ENCODE measurements around the gene PKP4. TPM values are rescaled to one million over a fixed set of nuclear protein-coding genes. Genes with fewer than 3 reads are reported as not detected.

PKP4 gene
- total and polyA plus RNA-seq, 9 of the 15 experiments (the other 6 are each of a cell fraction or from before 2014, with no cell fraction given): 24.6 to 99.1 (median 74.0) TPM

DNA sequence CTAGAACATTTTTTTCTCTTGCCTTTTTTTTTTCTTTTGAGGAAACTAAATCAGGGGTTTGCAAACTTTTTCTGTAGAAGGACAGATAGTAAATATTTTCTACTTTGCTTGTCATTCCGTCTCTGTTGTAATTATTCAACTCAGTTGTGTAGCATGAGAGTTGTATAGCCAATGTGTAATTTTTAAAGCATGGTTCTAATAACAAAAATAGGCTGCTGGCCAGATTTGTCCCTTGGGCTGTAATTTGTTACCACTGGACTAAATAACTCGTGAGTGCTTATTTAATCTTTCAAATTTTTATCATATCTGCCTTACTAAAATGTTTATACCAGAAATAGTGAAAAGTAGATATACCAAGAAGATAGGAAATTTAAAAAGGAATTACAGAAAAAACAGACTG is 43.2 kb upstream of the PKP4 start (continued):
- TF ChIP-seq SAP30 (IDR thresholded peaks at IDR 0.05; ENCODE audit: borderline replicate concordance, insufficient read depth, low read depth, low read length, poor library complexity, severe bottlenecking) (no peak), SRF (CRISPR knock-in tag; IDR thresholded peaks at IDR 0.05) (no peak)

DNA sequence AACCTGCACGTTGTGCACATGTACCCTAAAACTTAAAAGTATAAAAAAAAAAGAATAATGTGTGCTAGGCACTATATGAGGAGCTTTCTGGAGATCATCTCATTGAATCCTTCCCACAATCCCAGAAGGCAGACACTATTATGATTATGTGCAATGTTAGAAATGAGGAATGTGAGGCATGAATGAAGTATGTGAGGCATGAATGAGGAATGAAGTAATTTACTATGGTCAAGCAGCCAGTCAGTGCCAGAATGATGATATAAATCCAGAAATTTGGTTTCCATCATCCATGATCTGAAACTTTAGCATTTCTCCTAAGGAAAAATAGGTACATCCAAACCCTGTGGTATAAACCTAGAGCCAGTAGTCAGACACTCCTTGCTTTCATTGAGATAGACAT is 42.2 kb upstream of the PKP4 start:
- Histone ChIP-seq H2AFZ (ENCODE audit: low read depth, low read length) (no peak overlapping the region), H3K9ac (ENCODE audit: insufficient read depth in 1 of 2, low read depth in 2 of 2, low read length in 2 of 2) (no peak overlapping the region), H3K27me3 (ENCODE audit: control insufficient read depth in 2 of 2, insufficient read depth in 2 of 2, low read length in 2 of 2) (no peaks in the 10 kb centered on the region), H3K9me3 (replicated peaks; ENCODE audit: control insufficient read depth, insufficient read depth, low read depth, low read length) (no peaks in the 10 kb centered on the region), H3K36me3 (ENCODE audit: control insufficient read depth, insufficient read depth, low read length) (no peaks in the 10 kb centered on the region), H4K20me1 (replicated peaks; ENCODE audit: control insufficient read depth, insufficient read depth, low read length) (no peaks in the 10 kb centered on the region), H3K4me3 (no peak overlapping the region), H3K9me1 (ENCODE audit: control insufficient read depth, insufficient read depth, low read length) (no peaks in the 10 kb centered on the region), H3K4me2 (ENCODE audit: insufficient read depth, low read length) (no peak overlapping the region), H3K27ac (ENCODE audit: extremely low read depth, low read depth, low read length) (no peak overlapping the region), H3K4me1 (replicated peaks in 1 of 2; ENCODE audit: control insufficient read depth in 2 of 2, insufficient read depth in 2 of 2, low read length in 2 of 2) (no peaks in the 10 kb centered on the region), H3K79me2 (ENCODE audit: control insufficient read depth, insufficient read depth, low read length) (no peaks in the 10 kb centered on the region)
- CTCF ChIA-PET (ENCODE audit: low intra/inter-chr PET ratio): no interaction called here
- WGBS (ENCODE audit: insufficient coverage, low coverage, missing lambda C conversion rate): 0% methylated on average over 1 of the region's 1 CpG
- in situ Hi-C loops (cut with MboI) (no loop called here), intact Hi-C loops (cut with micrococcal nuclease) (no loop called here)
- POLR2A ChIA-PET: no interaction called here
- ATAC-seq: no peak
- FAIRE-seq: no peak
- no TSS peak for BruUV-seq (replicated peaks)
- no peak for DNase-seq (ENCODE audit: extremely low read depth in 1 of 4, low spot score in 3 of 4)
- TF ChIP-seq FOS (IDR thresholded peaks at IDR 0.05; ENCODE audit: extremely low read depth, insufficient read length) (no peak), ZNF184 (CRISPR knock-in tag; IDR thresholded peaks at IDR 0.05) (no peak), PHB2 (IDR thresholded peaks at IDR 0.05; ENCODE audit: low read depth) (no peak), JUNB (CRISPR knock-in tag; conservative IDR thresholded peaks at IDR 0.05) (no peak), ZNF23 (CRISPR knock-in tag; IDR thresholded peaks at IDR 0.05) (no peak), RB1 (IDR thresholded peaks at IDR 0.05; ENCODE audit: low read depth) (no peak), MTA1 (IDR thresholded peaks at IDR 0.05; ENCODE audit: borderline replicate concordance) (no peak), PTRF (tag; IDR thresholded peaks at IDR 0.05) (no peak), MYC (IDR thresholded peaks at IDR 0.05; ENCODE audit: low read depth, low read length) (no peak), MYC (CRISPR knock-in tag; IDR thresholded peaks at IDR 0.05; ENCODE audit: borderline replicate concordance, low read depth) (no peak), HDAC2 (IDR thresholded peaks at IDR 0.05) (no peak)
- TF ChIP-seq, protein P1, sequence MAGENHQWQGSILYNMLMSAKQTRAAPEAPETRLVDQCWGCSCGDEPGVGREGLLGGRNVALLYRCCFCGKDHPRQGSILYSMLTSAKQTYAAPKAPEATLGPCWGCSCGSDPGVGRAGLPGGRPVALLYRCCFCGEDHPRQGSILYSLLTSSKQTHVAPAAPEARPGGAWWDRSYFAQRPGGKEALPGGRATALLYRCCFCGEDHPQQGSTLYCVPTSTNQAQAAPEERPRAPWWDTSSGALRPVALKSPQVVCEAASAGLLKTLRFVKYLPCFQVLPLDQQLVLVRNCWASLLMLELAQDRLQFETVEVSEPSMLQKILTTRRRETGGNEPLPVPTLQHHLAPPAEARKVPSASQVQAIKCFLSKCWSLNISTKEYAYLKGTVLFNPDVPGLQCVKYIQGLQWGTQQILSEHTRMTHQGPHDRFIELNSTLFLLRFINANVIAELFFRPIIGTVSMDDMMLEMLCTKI (IDR thresholded peaks at IDR 0.05; ENCODE audit: partially characterized antibody): no peak
- TF ChIP-seq, protein P2, sequence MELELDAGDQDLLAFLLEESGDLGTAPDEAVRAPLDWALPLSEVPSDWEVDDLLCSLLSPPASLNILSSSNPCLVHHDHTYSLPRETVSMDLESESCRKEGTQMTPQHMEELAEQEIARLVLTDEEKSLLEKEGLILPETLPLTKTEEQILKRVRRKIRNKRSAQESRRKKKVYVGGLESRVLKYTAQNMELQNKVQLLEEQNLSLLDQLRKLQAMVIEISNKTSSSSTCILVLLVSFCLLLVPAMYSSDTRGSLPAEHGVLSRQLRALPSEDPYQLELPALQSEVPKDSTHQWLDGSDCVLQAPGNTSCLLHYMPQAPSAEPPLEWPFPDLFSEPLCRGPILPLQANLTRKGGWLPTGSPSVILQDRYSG (tag; conservative IDR thresholded peaks at IDR 0.05; ENCODE audit: low read depth): no peak
